SU-DHL-6 (cell line): ENCODE measurements around the gene KPNA1.

Source experiments
- H2AFZ ChIP-seq: fragments of 200-600 bp; sonication (generic); 2 replicates; pipeline ENCODE4 v1.6.1; 2014; ENCODE audit warnings: low read depth, mild to moderate bottlenecking, moderate library complexity, mixed read lengths, antibody characterized with exemption, low read length; ENCODE audit not compliant: severe bottlenecking
- H3F3A ChIP-seq: fragments of 200-600 bp; shearing (Covaris generic); 2 replicates; pipeline ENCODE4 v1.6.0; 2016; ENCODE audit warnings: antibody characterized with exemption, mild to moderate bottlenecking; ENCODE audit not compliant: insufficient read depth
- H3K27ac ChIP-seq: fragments of 200-600 bp; sonication (generic); 2 replicates; pipeline ENCODE4 v1.5.1; 2016; ENCODE audit warnings: low read depth, mild to moderate bottlenecking, low read length, moderate library complexity, mixed read lengths
- H3K27me3 ChIP-seq: fragments of 200-600 bp; sonication (generic), shearing (Covaris generic); 2 replicates; pipeline ENCODE4 v1.6.0; 2014; ENCODE audit warnings: mild to moderate bottlenecking, low read length
- H3K36me3 ChIP-seq: fragments of 200-600 bp; sonication (generic); 2 replicates; pipeline ENCODE4 v1.6.1; 2014; ENCODE audit warnings: mild to moderate bottlenecking, low read length, mixed read lengths
- H3K4me2 ChIP-seq: fragments of 300-600, 200-600 bp; shearing (Covaris generic), sonication (generic); 2 replicates; pipeline ENCODE4 v1.6.0; 2014; ENCODE audit warnings: low read length, low read depth, mild to moderate bottlenecking; ENCODE audit not compliant: poor library complexity, severe bottlenecking
- H3K4me3 ChIP-seq: fragments of 200-600 bp; sonication (generic); 2 replicates; pipeline ENCODE4 v1.5.1; 2014; ENCODE audit warnings: antibody characterized with exemption, low read length, mild to moderate bottlenecking, mixed read lengths; ENCODE audit not compliant: insufficient read depth, poor library complexity, severe bottlenecking
- H3K79me2 ChIP-seq: fragments of 200-600 bp; sonication (generic); 2 replicates; pipeline ENCODE4 v1.6.1; 2014; ENCODE audit warnings: mild to moderate bottlenecking, low read length, moderate library complexity; ENCODE audit not compliant: insufficient read depth
- H3K9ac ChIP-seq: fragments of 200-600 bp; sonication (generic); 2 replicates; pipeline ENCODE4 v1.7.0; 2014; ENCODE audit warnings: mild to moderate bottlenecking, low read length
- H3K9me2 ChIP-seq: fragments of 200-600 bp; sonication (generic); replicated peaks from 2 replicates; pipeline ENCODE4 v1.6.1; 2014; ENCODE audit warnings: low read length; ENCODE audit not compliant: insufficient read depth
- H3K9me3 ChIP-seq: fragments of 200-600 bp; sonication (generic); 2 replicates; pipeline ENCODE4 v1.6.1; 2014; ENCODE audit warnings: low read length, mixed read lengths; ENCODE audit not compliant: insufficient read depth
- H4K20me1 ChIP-seq: fragments of 200-600 bp; sonication (generic); 2 replicates; pipeline ENCODE4 v1.6.1; 2014; ENCODE audit warnings: low read depth, mild to moderate bottlenecking, antibody characterized with exemption, low read length, moderate library complexity, mixed read lengths
- EZH2phosphoT487 ChIP-seq: fragments of 200-600 bp; sonication (generic), shearing (Covaris generic); conservative IDR thresholded peaks from 2 replicates; pipeline ENCODE4 v1.6.1; 2018; ENCODE audit warnings: mild to moderate bottlenecking, antibody characterized with exemption, low read length, moderate library complexity, mixed read lengths
- TF ChIP-seq, protein P1 (sequence below): fragments of 200-600 bp; sonication (generic); IDR thresholded peaks from one replicate; pipeline ENCODE4 v1.5.1; 2017; ENCODE audit warnings: antibody characterized with exemption, mild to moderate bottlenecking, low read length, moderate library complexity; ENCODE audit not compliant: insufficient read depth, poor library complexity, severe bottlenecking

KPNA1 gene

GRCh38 chr3:122394173-122394572, 120.6 kb downstream of the KPNA1 start:
- TF ChIP-seq, protein P1, sequence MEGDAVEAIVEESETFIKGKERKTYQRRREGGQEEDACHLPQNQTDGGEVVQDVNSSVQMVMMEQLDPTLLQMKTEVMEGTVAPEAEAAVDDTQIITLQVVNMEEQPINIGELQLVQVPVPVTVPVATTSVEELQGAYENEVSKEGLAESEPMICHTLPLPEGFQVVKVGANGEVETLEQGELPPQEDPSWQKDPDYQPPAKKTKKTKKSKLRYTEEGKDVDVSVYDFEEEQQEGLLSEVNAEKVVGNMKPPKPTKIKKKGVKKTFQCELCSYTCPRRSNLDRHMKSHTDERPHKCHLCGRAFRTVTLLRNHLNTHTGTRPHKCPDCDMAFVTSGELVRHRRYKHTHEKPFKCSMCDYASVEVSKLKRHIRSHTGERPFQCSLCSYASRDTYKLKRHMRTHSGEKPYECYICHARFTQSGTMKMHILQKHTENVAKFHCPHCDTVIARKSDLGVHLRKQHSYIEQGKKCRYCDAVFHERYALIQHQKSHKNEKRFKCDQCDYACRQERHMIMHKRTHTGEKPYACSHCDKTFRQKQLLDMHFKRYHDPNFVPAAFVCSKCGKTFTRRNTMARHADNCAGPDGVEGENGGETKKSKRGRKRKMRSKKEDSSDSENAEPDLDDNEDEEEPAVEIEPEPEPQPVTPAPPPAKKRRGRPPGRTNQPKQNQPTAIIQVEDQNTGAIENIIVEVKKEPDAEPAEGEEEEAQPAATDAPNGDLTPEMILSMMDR, result no peak
- no peak for TF ChIP-seq EZH2phosphoT487
- Histone ChIP-seq H3K27ac (no peak overlapping the region), H3K4me2 (no peak overlapping the region), H3K9me3 (no peaks in the 10 kb centered on the region), H3K79me2 (peaks cover 15% of the 10 kb centered on the region; the same call in 1 of the 2 replicates), H2AFZ (no peak overlapping the region), H3K4me3 (no peak overlapping the region), H3K27me3 (no peaks in the 10 kb centered on the region), H3K9me2 (no peaks in the 10 kb centered on the region), H4K20me1 (0 out of 2 replicates have a peak, but pooled peaks cover 4% of the 10 kb centered on the region), H3F3A (peaks cover 11% of the 10 kb centered on the region), H3K9ac (no peak overlapping the region), H3K36me3 (no peaks in the 10 kb centered on the region)

GRCh38 chr3:122392868-122393844, 121.6 kb downstream of the KPNA1 start:
- TF ChIP-seq, protein P1, result peak; percentile 61
- no peak for TF ChIP-seq EZH2phosphoT487
- Histone ChIP-seq H3K4me3 (no peak overlapping the region), H3F3A (peaks cover 11% of the 10 kb centered on the region), H2AFZ (no peak overlapping the region), H3K79me2 (peaks cover 15% of the 10 kb centered on the region; the same call in 1 of the 2 replicates), H3K27me3 (no peaks in the 10 kb centered on the region), H3K9me2 (no peaks in the 10 kb centered on the region), H3K36me3 (no peaks in the 10 kb centered on the region), H4K20me1 (0 out of 2 replicates have a peak, but pooled peaks cover 4% of the 10 kb centered on the region), H3K27ac (no peak overlapping the region), H3K4me2 (no peak overlapping the region), H3K9ac (no peak overlapping the region), H3K9me3 (no peaks in the 10 kb centered on the region)

DNA sequence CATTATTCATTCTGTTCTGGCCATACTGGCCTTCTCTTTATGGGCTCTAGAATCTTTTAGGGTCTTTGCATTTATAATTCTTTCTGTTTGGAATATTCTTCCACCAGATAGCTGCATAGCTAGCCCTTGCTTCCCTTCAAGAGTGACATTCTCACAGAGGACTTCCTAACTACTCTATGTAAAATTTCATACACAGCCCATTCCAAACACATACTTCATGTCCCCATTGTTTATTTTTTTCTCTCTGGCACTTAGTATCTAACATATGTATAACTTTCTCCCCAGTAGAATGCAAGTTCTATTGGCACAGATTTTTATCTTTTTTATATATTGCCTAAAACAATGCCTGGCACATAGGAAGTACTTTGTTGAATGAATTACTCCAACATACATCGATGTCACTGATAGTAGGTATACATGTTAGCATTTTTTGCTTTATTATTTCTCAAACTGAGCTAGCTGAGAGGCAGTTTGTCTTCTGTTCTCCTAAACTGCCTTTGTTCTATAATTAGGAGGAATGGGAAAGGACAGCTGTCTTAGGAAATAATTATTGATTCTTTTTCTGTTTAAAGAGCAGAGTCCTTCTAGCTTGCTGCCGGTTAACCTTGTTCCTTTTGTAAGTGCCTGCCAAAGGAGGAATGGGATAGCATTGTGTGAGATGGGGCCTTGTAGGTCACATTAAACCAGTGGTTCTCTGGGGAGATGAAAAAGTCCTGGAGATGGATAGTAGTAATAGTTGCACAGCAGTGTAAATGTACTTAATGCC, 122.9 kb downstream of the KPNA1 start:
- Histone ChIP-seq H3K9me3 (no peaks in the 10 kb centered on the region), H3K36me3 (no peaks in the 10 kb centered on the region), H3K4me2 (no peak overlapping the region), H3K4me3 (no peak overlapping the region), H3K79me2 (peaks cover 24% of the 10 kb centered on the region; the same call in 1 of the 2 replicates), H3K9ac (no peak overlapping the region), H2AFZ (no peak overlapping the region), H3K27me3 (no peaks in the 10 kb centered on the region), H3K27ac (no peak overlapping the region), H3K9me2 (no peaks in the 10 kb centered on the region), H3F3A (peaks cover 11% of the 10 kb centered on the region), H4K20me1 (0 out of 2 replicates have a peak, but pooled peaks cover 4% of the 10 kb centered on the region)
- TF ChIP-seq EZH2phosphoT487, result no peak
- TF ChIP-seq, protein P1, result no peak
